ENCODE measurements around the gene JOSD2. TPM values are rescaled to one million over a fixed set of nuclear protein-coding genes. Genes with fewer than 3 reads are reported as not detected.

Gene JOSD2
- total RNA-seq, 1 donor from 2014 or later = 21.0 TPM

GRCh38 chr19:50486823-50487515, 24.0 kb downstream of the JOSD2 start:
- Mint-ChIP-seq H3K27me3 (no peaks in the 10 kb centered on the region), H3K4me3 (no peak overlapping the region), H3K9me3 (no peaks in the 10 kb centered on the region), H3K36me3 (ENCODE audit: low read depth) (peaks cover 31% of the 10 kb centered on the region), H3K27ac (no peak overlapping the region), H3K4me1 (peaks cover 24% of the 10 kb centered on the region)
- ChIA-PET POLR2A (no interaction called here), CTCF (no interaction called here)
- DNase-seq (no peak), ATAC-seq (ENCODE audit: low read depth) (no peak)
- no peak for TF ChIP-seq CTCF (IDR thresholded peaks at IDR 0.05)
- intact Hi-C loops (cut with micrococcal nuclease) = no loop called here

- POLR2A ChIA-PET = interaction anchor here (0.5 to 0.6 kb wide), 2 partner anchors 332 to 460 kb away, joined by 3 to 4 read pairs; partner anchors contain the start of gene ZNF473
- ATAC-seq (ENCODE audit: low read depth) (no peak), DNase-seq (no peak)
- intact Hi-C loops (cut with micrococcal nuclease) = no loop called here
- Mint-ChIP-seq H3K27ac (no peak overlapping the region), H3K4me1 (peaks cover 11% of the 10 kb centered on the region), H3K9me3 (no peaks in the 10 kb centered on the region), H3K4me3 (no peak overlapping the region), H3K27me3 (no peaks in the 10 kb centered on the region), H3K36me3 (ENCODE audit: low read depth) (peaks cover 40% of the 10 kb centered on the region)
- CTCF ChIA-PET = no interaction called here
- no peak for TF ChIP-seq CTCF (IDR thresholded peaks at IDR 0.05)
These were observed 25.6 kb downstream of the JOSD2 start for GRCh38 chr19:50485284-50485955.

GRCh38 chr19:50482916-50483315, 28.1 kb downstream of the JOSD2 start:
- POLR2A ChIA-PET = no interaction called here
- intact Hi-C loops (cut with micrococcal nuclease) = no loop called here

GRCh38 chr19:50482271-50482855, 28.6 kb downstream of the JOSD2 start:
- Mint-ChIP-seq H3K4me1 (peaks cover 14% of the 10 kb centered on the region), H3K27ac (no peak overlapping the region), H3K4me3 (no peak overlapping the region), H3K9me3 (no peaks in the 10 kb centered on the region), H3K27me3 (no peaks in the 10 kb centered on the region), H3K36me3 (ENCODE audit: low read depth) (peaks cover 57% of the 10 kb centered on the region)
- TF ChIP-seq CTCF (IDR thresholded peaks at IDR 0.05) = no peak
- no peak for ATAC-seq (ENCODE audit: low read depth)
- DNase-seq = no peak
- CTCF ChIA-PET = no interaction called here
- POLR2A ChIA-PET = no interaction called here
- intact Hi-C loops (cut with micrococcal nuclease) = no loop called here

More at GRCh38 chr19:50482916-50483315, 28.1 kb downstream of the JOSD2 start:
- no peak overlapping the region for H3K27ac Mint-ChIP-seq
- CTCF ChIA-PET = no interaction called here
- ATAC-seq (ENCODE audit: low read depth) (no peak), DNase-seq (no peak)
- peaks cover 52% of the 10 kb centered on the region for H3K36me3 Mint-ChIP-seq (ENCODE audit: low read depth)
- H3K9me3 Mint-ChIP-seq = no peaks in the 10 kb centered on the region
- no peaks in the 10 kb centered on the region for H3K27me3 Mint-ChIP-seq
- no peak for TF ChIP-seq CTCF (IDR thresholded peaks at IDR 0.05)
- H3K4me3 Mint-ChIP-seq = no peak overlapping the region
- H3K4me1 Mint-ChIP-seq = peaks cover 12% of the 10 kb centered on the region

Data from activated B cell treated with CpG ODN at 0.5 μM for 24 hours (primary cell).